Measurements from ENCODE around the gene SIX5. TPM values are rescaled to one million over a fixed set of nuclear protein-coding genes. Genes with fewer than 3 reads are reported as not detected.
"Not testable (repeated sequence)": the region's sequence is repeated elsewhere in the genome, so short reads cannot be mapped to it uniquely, and the experiment has no call there.

The SIX5 gene
- total RNA-seq, 1 donor from 2014 or later: 5.6 TPM

DNA sequence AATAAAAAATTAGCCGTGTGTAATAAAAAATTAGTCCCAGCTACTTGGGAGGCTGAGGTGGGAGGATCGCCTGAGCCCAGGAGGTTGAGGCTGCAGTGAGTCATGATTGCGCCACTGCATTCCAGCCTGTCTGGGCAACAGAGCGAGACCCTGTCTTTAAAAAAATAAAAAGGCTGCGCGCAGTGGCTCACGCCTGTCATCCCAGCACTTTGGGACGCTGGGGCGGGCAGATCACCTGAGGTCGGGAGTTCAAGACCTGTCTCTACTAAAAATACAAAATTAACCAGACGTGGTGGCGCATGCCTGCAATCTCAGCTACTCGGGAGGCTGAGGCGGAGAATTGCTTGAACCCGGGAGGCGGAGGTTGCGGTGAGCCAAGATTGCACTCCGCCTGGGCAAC, 40.4 kb downstream of the SIX5 start:
- H3K27me3 Mint-ChIP-seq (ENCODE audit: insufficient read depth); H3K9me3 Mint-ChIP-seq; intact Hi-C loops (cut with micrococcal nuclease); H3K36me3 Mint-ChIP-seq (ENCODE audit: low read depth); DNase-seq (ENCODE audit: low spot score); H3K27ac Mint-ChIP-seq: not testable (repeated sequence)
- Mint-ChIP-seq H3K4me3 (peak overlapping the region; percentile 47), H3K4me1 (ENCODE audit: low read depth) (peaks cover 26% of the 10 kb centered on the region)

DNA sequence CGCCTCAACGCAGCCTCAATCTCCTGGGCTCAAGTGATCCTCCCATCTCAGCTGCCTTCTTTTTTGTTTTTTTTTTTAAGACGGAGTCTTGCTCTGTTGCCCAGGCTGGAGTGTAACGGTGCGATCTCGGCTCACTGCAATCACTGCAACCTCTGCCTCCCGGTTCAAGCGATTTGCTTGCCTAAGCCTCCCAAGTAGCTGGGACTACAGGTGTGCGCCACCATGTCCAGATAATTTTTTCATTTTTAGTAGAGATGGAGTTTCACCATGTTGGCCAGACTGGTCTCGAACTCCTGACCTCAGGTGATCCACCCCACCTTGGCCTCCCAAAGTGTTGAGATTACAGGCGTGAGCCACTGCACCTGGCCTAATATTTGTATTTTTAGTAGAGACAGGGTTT, 49.0 kb downstream of the SIX5 start:
- H3K4me1 Mint-ChIP-seq (ENCODE audit: low read depth): peaks cover 38% of the 10 kb centered on the region
- H3K27me3 Mint-ChIP-seq (ENCODE audit: insufficient read depth); DNase-seq (ENCODE audit: low spot score); H3K9me3 Mint-ChIP-seq; H3K4me3 Mint-ChIP-seq; H3K27ac Mint-ChIP-seq; intact Hi-C loops (cut with micrococcal nuclease): not testable (repeated sequence)
- peaks cover 27% of the 10 kb centered on the region for H3K36me3 Mint-ChIP-seq (ENCODE audit: low read depth)

DNA sequence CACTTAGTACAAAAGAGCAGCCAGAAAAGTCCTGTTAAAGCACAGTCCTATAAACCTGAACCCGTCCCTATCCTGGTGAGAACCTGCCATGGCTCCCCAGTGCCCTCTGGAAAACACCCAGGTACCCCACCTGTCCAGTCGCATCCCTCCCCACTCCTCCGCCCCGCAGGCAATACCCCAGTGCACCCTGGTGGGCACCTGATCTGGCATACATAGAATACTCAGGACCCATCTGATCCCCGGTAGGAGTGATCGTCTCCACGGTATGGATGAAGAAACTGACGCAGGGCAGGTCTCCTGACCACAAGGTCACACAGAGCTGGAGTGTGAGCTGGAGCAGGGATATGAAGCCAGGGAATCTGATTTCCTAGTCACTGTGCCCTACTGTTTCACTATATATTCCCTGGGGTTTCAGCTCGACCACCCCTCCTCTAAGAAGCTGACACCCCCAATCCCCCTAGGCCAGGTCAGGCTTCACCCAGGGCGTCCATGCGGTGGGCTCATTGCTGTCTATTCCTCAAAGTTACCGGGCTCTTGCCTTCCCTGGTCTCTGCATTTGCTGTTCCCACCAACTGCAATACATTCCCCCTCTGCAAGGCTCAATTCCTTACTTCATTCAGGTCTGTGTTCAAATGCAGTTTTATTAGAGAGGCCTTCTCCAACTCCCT, 50.9 kb downstream of the SIX5 start:
- H3K4me1 Mint-ChIP-seq (ENCODE audit: low read depth): peaks cover 40% of the 10 kb centered on the region
- peaks cover 21% of the 10 kb centered on the region for H3K36me3 Mint-ChIP-seq (ENCODE audit: low read depth)
- H3K27ac Mint-ChIP-seq: peak overlapping the region; percentile 96
- peak overlapping the region; percentile 96 for H3K4me3 Mint-ChIP-seq
- no peak for DNase-seq (ENCODE audit: low spot score)
- no peaks in the 10 kb centered on the region for H3K27me3 Mint-ChIP-seq (ENCODE audit: insufficient read depth)
- intact Hi-C loops (cut with micrococcal nuclease): loop anchor here (1.0 to 2.0 kb wide), 12 partner anchors 12 to 626 kb away; partner anchors contain the start of genes FBXO46, IRF2BP1, OPA3 and POLR1G
- H3K9me3 Mint-ChIP-seq: no peaks in the 10 kb centered on the region

DNA sequence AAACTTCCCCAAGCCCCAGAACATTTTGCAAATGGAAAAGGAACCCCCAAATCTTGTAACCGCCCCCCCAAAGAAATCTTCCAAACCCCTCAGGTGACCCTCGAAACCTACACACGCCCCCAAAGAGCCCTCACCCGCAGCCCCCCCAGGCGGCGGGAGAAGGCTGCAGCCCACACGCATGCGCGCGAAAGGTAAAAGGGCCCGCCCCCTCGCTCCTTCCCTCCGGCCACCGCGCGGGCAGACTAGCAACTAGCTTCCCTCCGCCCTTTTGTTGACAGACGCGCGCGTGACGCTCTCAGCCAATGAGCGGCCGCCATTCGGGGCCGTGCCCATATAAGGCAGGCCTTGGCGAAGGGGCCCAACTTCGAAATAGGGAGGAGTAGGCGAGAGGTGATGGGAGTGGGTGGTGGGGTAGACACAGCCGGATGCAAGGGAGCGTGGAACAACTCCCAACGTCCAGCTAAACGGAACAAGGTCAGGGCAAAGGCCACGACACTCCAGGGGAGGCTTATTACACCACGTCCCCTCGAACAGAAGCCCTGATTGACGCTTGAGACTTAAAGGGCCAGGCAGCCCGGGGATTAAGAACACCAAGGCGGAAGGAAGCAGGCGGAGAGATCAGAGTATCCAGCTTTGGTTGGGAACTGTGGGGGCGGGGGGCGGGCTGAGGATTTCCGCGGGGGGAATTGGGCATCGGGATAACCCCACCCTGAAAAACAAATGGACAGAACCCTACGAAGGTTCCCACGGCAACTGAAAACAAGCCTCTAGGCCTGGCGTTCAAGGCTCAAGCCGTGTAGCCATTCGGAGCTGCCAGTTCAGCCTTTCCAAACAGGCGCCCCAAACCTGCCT, 51.7 kb downstream of the SIX5 start:
- Mint-ChIP-seq H3K4me1 (ENCODE audit: low read depth) (peaks cover 40% of the 10 kb centered on the region), H3K4me3 (peak overlapping the region; percentile 96), H3K9me3 (no peaks in the 10 kb centered on the region), H3K27me3 (ENCODE audit: insufficient read depth) (no peaks in the 10 kb centered on the region), H3K36me3 (ENCODE audit: low read depth) (peaks cover 21% of the 10 kb centered on the region), H3K27ac (peak overlapping the region; percentile 96)
- DNase-seq (ENCODE audit: low spot score): peak; percentile 99
- intact Hi-C loops (cut with micrococcal nuclease): loop anchor here (1.0 to 2.0 kb wide), 12 partner anchors 13 to 625 kb away; partner anchors contain the start of genes FBXO46, IRF2BP1, OPA3 and POLR1G

DNA sequence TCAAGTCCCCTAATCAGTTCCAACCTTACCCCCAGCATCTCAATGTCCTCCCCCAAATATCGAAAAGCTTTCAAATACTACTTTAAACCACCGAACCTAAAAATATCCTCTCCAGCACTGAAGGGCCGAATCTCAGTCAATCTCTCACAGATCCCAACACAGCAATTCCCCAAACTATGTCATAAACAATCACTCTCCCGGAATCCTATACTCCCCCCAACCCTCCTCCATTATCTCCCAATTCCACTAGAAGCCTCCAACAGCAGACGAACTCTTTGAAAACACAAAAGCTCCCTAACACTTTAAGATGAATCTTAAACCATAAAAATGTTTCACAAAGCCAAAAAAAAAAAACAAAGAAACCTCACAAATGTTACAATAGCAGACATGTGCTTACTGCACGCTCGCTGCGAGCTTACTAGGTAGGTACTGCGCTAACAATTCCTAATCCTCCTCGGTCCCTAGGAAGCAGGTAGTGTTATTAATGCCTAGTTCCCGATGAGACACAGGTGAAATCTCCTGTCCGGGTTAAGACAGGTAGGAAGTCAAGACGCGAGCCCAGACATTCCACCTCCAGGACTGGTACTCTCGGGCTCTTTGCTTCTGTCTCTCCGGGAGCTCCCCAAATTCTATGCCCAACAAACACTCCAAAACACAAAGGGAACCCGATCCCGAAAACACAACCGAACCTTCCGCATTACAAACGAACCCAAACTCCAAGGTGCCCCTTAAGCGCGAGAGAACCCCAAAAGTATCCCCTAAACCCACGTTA, 52.5 kb downstream of the SIX5 start:
- Mint-ChIP-seq H3K9me3 (no peaks in the 10 kb centered on the region), H3K4me1 (ENCODE audit: low read depth) (peaks cover 40% of the 10 kb centered on the region)

DNA sequence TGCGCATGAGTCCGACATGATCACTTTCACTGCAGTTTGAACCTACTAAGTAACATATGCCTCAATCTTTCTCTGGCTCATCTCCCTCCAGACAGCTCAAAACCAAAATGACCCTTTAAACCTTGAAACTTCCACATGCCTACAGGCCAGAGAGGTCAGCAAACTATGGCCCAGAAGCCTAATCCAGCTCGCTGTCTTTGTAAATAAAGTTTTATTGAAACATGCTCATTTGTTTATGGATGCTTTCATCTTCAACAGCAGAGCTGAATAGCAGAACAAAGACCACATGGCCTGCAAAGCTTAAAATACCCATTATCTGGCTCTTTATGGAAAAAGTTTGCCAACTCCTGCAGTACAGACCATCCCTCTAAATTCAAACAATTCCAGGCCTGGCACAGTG, 53.9 kb downstream of the SIX5 start:
- intact Hi-C loops (cut with micrococcal nuclease): no loop called here

More for the DNA sequence above, 52.5 kb downstream of the SIX5 start:
- Mint-ChIP-seq H3K4me3 (peak overlapping the region; percentile 96), H3K27ac (peak overlapping the region; percentile 96), H3K27me3 (ENCODE audit: insufficient read depth) (no peaks in the 10 kb centered on the region), H3K36me3 (ENCODE audit: low read depth) (peaks cover 20% of the 10 kb centered on the region)
- intact Hi-C loops (cut with micrococcal nuclease): loop anchor here (1.0 to 2.0 kb wide), 12 partner anchors 14 to 624 kb away; partner anchors contain the start of genes FBXO46, IRF2BP1, OPA3 and POLR1G
- DNase-seq (ENCODE audit: low spot score): peak; percentile 6

More for the DNA sequence above, 53.9 kb downstream of the SIX5 start:
- Mint-ChIP-seq H3K27ac (no peak overlapping the region), H3K9me3 (no peaks in the 10 kb centered on the region), H3K27me3 (ENCODE audit: insufficient read depth) (no peaks in the 10 kb centered on the region), H3K4me3 (no peak overlapping the region), H3K36me3 (ENCODE audit: low read depth) (peaks cover 25% of the 10 kb centered on the region), H3K4me1 (ENCODE audit: low read depth) (peaks cover 46% of the 10 kb centered on the region)
- DNase-seq (ENCODE audit: low spot score): no peak

Other genes starting within 250 kb of the SIX5 start
- 12.1 and 16.2 TPM in 2 replicates for gene OPA3, start 184.4 kb downstream of the SIX5 start, total RNA-seq
- not detected in 2 replicates for gene GPR4, start 167.0 kb downstream of the SIX5 start, total RNA-seq
- gene EML2, start 129.9 kb downstream of the SIX5 start, total RNA-seq: 148 and 152 TPM in 2 replicates
- gene GIPR, start 101.0 kb downstream of the SIX5 start, total RNA-seq: 4.3 and 6.1 TPM in 2 replicates
- gene SNRPD2, start 77.3 kb downstream of the SIX5 start, total RNA-seq: 757 and 760 TPM in 2 replicates
- gene QPCTL, start 76.6 kb downstream of the SIX5 start, total RNA-seq: 13.7 and 18.0 TPM in 2 replicates
- gene FBXO46, start 38.4 kb downstream of the SIX5 start, total RNA-seq: 35.1 and 35.4 TPM in 2 replicates
- not detected in 2 replicates for gene MEIOSIN, start 35.8 kb downstream of the SIX5 start, total RNA-seq
- gene DMPK, start 13.2 kb upstream of the SIX5 start, total RNA-seq: 22.8 and 23.9 TPM in 2 replicates
- 50.0 and 55.8 TPM in 2 replicates for gene DMWD, start 23.6 kb upstream of the SIX5 start, total RNA-seq
- gene RSPH6A, start 46.1 kb upstream of the SIX5 start, total RNA-seq: 0.29 and 0.59 TPM in 2 replicates
- 118 and 120 TPM in 2 replicates for gene SYMPK, start 93.9 kb upstream of the SIX5 start, total RNA-seq
- 0.27 and 0.34 TPM in 2 replicates for gene FOXA3, start 95.1 kb upstream of the SIX5 start, total RNA-seq
- gene IRF2BP1, start 116.9 kb upstream of the SIX5 start, total RNA-seq: 20.9 and 21.5 TPM in 2 replicates
- gene MYPOP, start 133.4 kb upstream of the SIX5 start, total RNA-seq: 6.9 and 7.2 TPM in 2 replicates
- not detected in 2 replicates for gene NANOS2, start 145.5 kb upstream of the SIX5 start, total RNA-seq
- not detected in 2 replicates for gene NOVA2, start 204.6 kb upstream of the SIX5 start, total RNA-seq
- gene CCDC61, start 226.2 kb upstream of the SIX5 start, total RNA-seq: 24.0 and 24.1 TPM in 2 replicates

Data from activated T-helper 1 cell treated with anti-CD3 and anti-CD28 coated beads, Interleukin-12 subunit alpha, Interleukin-12 subunit beta, Interleukin-2, Interleukin-4 antibody, amounts not matched to agents 30 ng/mL and 10 ng/mL and 1 ng/mL, durations not matched to agents 14 hours and 24 hours and 36 hours (primary cell).